Heart left ventricle (tissue), 13 donors: Measurements from ENCODE around the gene CELF6.

Experiments
- POLR2A ChIP-seq, 2 donors: fragments of 450-650 bp; IDR thresholded peaks; one replicate each; pipeline ENCODE4 v1.6.1; 2017; ENCODE audit warnings: antibody characterized with exemption in 2 of 2, mild to moderate bottlenecking in 2 of 2, moderate library complexity in 2 of 2
- TF ChIP-seq, protein P1 (sequence below), 12 donors: fragments of 200-600 bp; sonication (generic) in 4 of 12; IDR thresholded peaks; one replicate each; pipeline versions ENCODE4 v1.5.0 to v1.8.0; 2018 to 2022; ENCODE audit warnings: antibody characterized with exemption in 12 of 12, mild to moderate bottlenecking in 5 of 12
- donor health status: ischemic (EF 13 %, LVEDD 7.1; RV severe dilation, severe dysfunction).
- donor health status: DM: no; HTN: yes; CAD: no.
- donor health status: DM: no; HTN: no; CAD: no.
- donor health status: ischemic (EF 25% LVEDD 6.9; RV normal size, moderate dysfunction).
- donor health status: ischemic (EF 25% LVEDD 5.7; RV mildly dilated, moderate dysfunction).
- donor health status: ischemic (EF 35%, LVEDD 5.7; RV mildly dilated, moderate dysfunction).
- donor health status: nonischemic (EF 11% LVEDD 7.7; RV severe dilation, severe dysfunction).
- donor health status: DM: yes; HTN: yes; CAD: no.
- donor health status: PGD.
- donor health status: ischemic (EF 29% LVEDD 5.4; RV normal size, mild dysfunction).
- donor health status: nonischemic (EF 23%, LVEDD 6.1; RV moderate dilation, normal function).

DNA sequence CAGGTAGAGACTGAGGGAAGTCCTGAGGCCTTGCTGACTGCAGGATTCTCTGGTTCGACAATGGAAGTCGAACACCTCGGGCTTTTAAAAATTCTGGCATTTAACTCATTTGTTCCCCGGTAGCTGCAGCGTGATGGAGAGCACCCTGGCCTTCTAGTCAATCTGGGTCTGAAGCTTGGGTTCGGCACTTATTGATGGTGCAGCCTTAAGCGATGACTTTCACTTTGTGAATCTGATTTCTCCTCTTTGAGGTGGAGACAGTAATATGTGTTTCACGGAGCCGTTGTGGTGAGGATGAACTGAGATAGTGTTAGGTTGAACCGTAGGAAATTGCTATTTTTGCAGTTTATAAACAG lies 47.0 kb downstream of the CELF6 start:
- TF ChIP-seq, protein P1, sequence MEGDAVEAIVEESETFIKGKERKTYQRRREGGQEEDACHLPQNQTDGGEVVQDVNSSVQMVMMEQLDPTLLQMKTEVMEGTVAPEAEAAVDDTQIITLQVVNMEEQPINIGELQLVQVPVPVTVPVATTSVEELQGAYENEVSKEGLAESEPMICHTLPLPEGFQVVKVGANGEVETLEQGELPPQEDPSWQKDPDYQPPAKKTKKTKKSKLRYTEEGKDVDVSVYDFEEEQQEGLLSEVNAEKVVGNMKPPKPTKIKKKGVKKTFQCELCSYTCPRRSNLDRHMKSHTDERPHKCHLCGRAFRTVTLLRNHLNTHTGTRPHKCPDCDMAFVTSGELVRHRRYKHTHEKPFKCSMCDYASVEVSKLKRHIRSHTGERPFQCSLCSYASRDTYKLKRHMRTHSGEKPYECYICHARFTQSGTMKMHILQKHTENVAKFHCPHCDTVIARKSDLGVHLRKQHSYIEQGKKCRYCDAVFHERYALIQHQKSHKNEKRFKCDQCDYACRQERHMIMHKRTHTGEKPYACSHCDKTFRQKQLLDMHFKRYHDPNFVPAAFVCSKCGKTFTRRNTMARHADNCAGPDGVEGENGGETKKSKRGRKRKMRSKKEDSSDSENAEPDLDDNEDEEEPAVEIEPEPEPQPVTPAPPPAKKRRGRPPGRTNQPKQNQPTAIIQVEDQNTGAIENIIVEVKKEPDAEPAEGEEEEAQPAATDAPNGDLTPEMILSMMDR (IDR thresholded peaks at IDR 0.05): peak in 2 of 12 donors; percentile 4 to 7
- no peak for TF ChIP-seq POLR2A (IDR thresholded peaks at IDR 0.05)
